HepG2 (cell line): ENCODE measurements around the gene RNF123. TPM values are rescaled to one million over a fixed set of nuclear protein-coding genes. Genes with fewer than 3 reads are reported as not detected.

Source experiments
- ARNT ChIP-seq: fragments of 450-650 bp; IDR thresholded peaks from 2 replicates; pipeline ENCODE4 v1.6.1; 2017
- BCL6 ChIP-seq: IDR thresholded peaks from 2 replicates; pipeline ENCODE4 v1.6.1; 2016; ENCODE audit warnings: missing genetic modification reagents, missing compliant biosample characterization
- EZH2 ChIP-seq: conservative IDR thresholded peaks from 2 replicates; pipeline ENCODE4 v1.6.1; 2012; ENCODE audit warnings: mild to moderate bottlenecking, low read depth, low read length, moderate library complexity
- FOSL2 ChIP-seq: sonication (generic); formaldehyde crosslinking; IDR thresholded peaks from 2 replicates; pipeline ENCODE4 v1.4.0; 2020; ENCODE audit warnings: missing genetic modification reagents
- KDM3A ChIP-seq: IDR thresholded peaks from 2 replicates; pipeline ENCODE4 v1.6.1; 2018; ENCODE audit warnings: low read depth, missing compliant biosample characterization
- TEAD2 ChIP-seq: sonication (generic); formaldehyde crosslinking; IDR thresholded peaks from 2 replicates; pipeline ENCODE4 v1.9.0; 2021; ENCODE audit warnings: missing genetic modification reagents
- U2AF1 ChIP-seq: fragments of 200-400 bp; formaldehyde crosslinking; optimal IDR thresholded peaks from 2 replicates; pipeline ENCODE3; 2017; ENCODE audit warnings: mild to moderate bottlenecking, low read depth, low read length
- ZNF264 ChIP-seq: sonication (generic); formaldehyde crosslinking; IDR thresholded peaks from 2 replicates; pipeline ENCODE4 v1.4.0; 2020; ENCODE audit warnings: missing genetic modification reagents
- ZNF274 ChIP-seq: sonication (generic); formaldehyde crosslinking; IDR thresholded peaks from 2 replicates; pipeline ENCODE4 v1.5.1; 2020; ENCODE audit warnings: mild to moderate bottlenecking, missing genetic modification reagents
- ZNF879 ChIP-seq: sonication (generic); formaldehyde crosslinking; IDR thresholded peaks from 2 replicates; pipeline ENCODE4 v1.8.1; 2023; ENCODE audit warnings: missing genetic modification reagents
- ZSCAN20 ChIP-seq: sonication (generic); formaldehyde crosslinking; IDR thresholded peaks from 2 replicates; pipeline ENCODE4 v1.4.0; 2020; ENCODE audit warnings: missing genetic modification reagents, mild to moderate bottlenecking, borderline replicate concordance
- polyA plus RNA-seq, 8 experiments: library from polyadenylated mRNA; depleted of rRNA in 3 of 8; stranded (reverse) in 7 of 8; unstranded in 1 of 8; fragments of >200 nt; fragmentation: Illumina TruSeq in 4 of 8; extraction: Trizol in 4 of 8; gene quantifications; 2 replicates each; pipeline versions ENCODE4 v1.2.1 to v1.2.3, GENCODE V29; 2011 to 2016; ENCODE audit warnings: low read depth in 4 of 8, missing spikeins in 1 of 8, mixed read lengths in 1 of 8; ENCODE audit not compliant: insufficient read depth in 1 of 8
- total RNA-seq, 5 experiments: library from RNA; depleted of rRNA; stranded (reverse); fragments of >200 nt; fragmentation: Illumina TruSeq; extraction: Trizol; gene quantifications; 2 replicates each; pipeline ENCODE4 v1.2.3, GENCODE V29; 2016; ENCODE audit warnings: low read depth in 1 of 5
- TF ChIP-seq, protein P1 (sequence below): sonication (generic); formaldehyde crosslinking; IDR thresholded peaks from 2 replicates; pipeline ENCODE4 v1.5.1; 2020; ENCODE audit warnings: mild to moderate bottlenecking, missing genetic modification reagents, moderate library complexity
- TF ChIP-seq, protein P2 (sequence below): sonication (generic); formaldehyde crosslinking; IDR thresholded peaks from 2 replicates; pipeline ENCODE4 v1.8.0; 2022; ENCODE audit warnings: mild to moderate bottlenecking, missing genetic modification reagents
- TF ChIP-seq, protein P3 (sequence below): sonication (generic); formaldehyde crosslinking; IDR thresholded peaks from 2 replicates; pipeline ENCODE4 v1.4.0; 2020; ENCODE audit warnings: mild to moderate bottlenecking, missing genetic modification reagents
- TF ChIP-seq, protein P4 (sequence below): sonication (generic); formaldehyde crosslinking; IDR thresholded peaks from 2 replicates; pipeline ENCODE4 v1.4.0; 2020; ENCODE audit warnings: missing genetic modification reagents, borderline replicate concordance
- TF ChIP-seq, protein P5 (sequence below): sonication (generic); formaldehyde crosslinking; IDR thresholded peaks from 2 replicates; pipeline ENCODE4 v1.4.0; 2020; ENCODE audit warnings: mild to moderate bottlenecking, low read depth, missing genetic modification reagents

Gene RNF123
- total and polyA plus RNA-seq, 2 of the 13 experiments (the other 11 are each of a cell fraction or from before 2014, with no cell fraction given): 29.9 to 82.2 TPM

DNA sequence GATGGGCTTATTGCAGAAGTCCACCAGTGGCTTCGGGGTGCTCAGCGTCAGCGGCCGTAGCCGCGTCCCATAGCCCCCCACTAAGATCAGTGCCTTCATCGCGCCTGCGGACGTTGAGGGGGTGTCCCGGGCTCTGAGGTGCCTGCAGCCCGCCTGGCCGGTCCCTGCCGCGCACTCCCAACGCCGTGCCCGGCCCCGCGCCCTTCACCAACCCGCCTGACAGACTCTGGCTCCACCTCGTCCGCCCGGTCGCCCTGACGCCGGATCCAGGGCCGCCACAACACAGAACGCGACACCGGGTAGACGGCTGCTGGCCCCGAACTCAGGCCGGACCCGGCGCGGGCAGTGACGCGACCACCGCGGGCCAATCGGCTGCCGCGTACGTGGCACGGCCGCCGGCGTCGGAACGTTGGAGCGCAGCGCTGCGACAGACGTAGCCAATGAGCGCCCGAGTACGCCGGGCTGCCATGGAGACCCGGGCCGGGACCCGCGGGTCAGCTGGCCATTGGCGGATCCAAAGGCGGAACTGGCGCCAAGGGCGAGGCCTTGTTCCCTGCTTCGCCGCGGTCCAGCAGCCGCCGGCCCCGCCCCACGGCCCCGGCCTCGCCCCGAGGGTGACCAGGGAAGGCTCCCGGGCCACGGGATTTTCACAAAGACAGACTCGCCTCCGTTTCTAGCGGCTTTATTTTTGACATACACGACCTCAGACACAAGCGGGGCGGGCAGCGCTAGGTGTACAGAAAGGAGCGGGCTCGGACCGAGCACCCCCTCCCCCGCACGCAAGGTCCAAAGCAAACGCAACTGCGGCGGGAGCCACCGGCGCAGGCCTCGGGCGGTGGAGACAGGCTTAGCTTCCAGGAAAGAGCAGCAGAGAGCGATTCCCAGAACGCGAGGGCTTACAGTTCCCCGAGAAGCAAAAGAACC, 34.5 kb downstream of the RNF123 start, which contains the start of gene GMPPB (continued):
- TF ChIP-seq, protein P1, sequence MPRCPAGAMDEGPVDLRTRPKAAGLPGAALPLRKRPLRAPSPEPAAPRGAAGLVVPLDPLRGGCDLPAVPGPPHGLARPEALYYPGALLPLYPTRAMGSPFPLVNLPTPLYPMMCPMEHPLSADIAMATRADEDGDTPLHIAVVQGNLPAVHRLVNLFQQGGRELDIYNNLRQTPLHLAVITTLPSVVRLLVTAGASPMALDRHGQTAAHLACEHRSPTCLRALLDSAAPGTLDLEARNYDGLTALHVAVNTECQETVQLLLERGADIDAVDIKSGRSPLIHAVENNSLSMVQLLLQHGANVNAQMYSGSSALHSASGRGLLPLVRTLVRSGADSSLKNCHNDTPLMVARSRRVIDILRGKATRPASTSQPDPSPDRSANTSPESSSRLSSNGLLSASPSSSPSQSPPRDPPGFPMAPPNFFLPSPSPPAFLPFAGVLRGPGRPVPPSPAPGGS (CRISPR knock-in tag): peak; percentile 3; the same call in 1 of the 2 replicates
- TF ChIP-seq KDM3A (CRISPR knock-in tag) (no peak), FOSL2 (CRISPR knock-in tag) (no peak; the same call in 1 of the 2 replicates), ZNF274 (peak; percentile 84; the same call in 1 of the 2 replicates), ZSCAN20 (CRISPR knock-in tag) (no peak), TEAD2 (CRISPR knock-in tag) (no peak), ZNF264 (CRISPR knock-in tag) (no peak), U2AF1 (peak; percentile 37), ARNT (no peak), BCL6 (CRISPR knock-in tag) (no peak), EZH2 (no peak), ZNF879 (CRISPR knock-in tag) (no peak)
- TF ChIP-seq, protein P2, sequence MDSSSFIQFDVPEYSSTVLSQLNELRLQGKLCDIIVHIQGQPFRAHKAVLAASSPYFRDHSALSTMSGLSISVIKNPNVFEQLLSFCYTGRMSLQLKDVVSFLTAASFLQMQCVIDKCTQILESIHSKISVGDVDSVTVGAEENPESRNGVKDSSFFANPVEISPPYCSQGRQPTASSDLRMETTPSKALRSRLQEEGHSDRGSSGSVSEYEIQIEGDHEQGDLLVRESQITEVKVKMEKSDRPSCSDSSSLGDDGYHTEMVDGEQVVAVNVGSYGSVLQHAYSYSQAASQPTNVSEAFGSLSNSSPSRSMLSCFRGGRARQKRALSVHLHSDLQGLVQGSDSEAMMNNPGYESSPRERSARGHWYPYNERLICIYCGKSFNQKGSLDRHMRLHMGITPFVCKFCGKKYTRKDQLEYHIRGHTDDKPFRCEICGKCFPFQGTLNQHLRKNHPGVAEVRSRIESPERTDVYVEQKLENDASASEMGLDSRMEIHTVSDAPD: no peak
- TF ChIP-seq, protein P3, sequence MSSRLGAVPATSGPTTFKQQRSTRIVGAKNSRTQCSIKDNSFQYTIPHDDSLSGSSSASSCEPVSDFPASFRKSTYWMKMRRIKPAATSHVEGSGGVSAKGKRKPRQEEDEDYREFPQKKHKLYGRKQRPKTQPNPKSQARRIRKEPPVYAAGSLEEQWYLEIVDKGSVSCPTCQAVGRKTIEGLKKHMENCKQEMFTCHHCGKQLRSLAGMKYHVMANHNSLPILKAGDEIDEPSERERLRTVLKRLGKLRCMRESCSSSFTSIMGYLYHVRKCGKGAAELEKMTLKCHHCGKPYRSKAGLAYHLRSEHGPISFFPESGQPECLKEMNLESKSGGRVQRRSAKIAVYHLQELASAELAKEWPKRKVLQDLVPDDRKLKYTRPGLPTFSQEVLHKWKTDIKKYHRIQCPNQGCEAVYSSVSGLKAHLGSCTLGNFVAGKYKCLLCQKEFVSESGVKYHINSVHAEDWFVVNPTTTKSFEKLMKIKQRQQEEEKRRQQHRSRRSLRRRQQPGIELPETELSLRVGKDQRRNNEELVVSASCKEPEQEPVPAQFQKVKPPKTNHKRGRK (CRISPR knock-in tag): no peak
- TF ChIP-seq, protein P4, sequence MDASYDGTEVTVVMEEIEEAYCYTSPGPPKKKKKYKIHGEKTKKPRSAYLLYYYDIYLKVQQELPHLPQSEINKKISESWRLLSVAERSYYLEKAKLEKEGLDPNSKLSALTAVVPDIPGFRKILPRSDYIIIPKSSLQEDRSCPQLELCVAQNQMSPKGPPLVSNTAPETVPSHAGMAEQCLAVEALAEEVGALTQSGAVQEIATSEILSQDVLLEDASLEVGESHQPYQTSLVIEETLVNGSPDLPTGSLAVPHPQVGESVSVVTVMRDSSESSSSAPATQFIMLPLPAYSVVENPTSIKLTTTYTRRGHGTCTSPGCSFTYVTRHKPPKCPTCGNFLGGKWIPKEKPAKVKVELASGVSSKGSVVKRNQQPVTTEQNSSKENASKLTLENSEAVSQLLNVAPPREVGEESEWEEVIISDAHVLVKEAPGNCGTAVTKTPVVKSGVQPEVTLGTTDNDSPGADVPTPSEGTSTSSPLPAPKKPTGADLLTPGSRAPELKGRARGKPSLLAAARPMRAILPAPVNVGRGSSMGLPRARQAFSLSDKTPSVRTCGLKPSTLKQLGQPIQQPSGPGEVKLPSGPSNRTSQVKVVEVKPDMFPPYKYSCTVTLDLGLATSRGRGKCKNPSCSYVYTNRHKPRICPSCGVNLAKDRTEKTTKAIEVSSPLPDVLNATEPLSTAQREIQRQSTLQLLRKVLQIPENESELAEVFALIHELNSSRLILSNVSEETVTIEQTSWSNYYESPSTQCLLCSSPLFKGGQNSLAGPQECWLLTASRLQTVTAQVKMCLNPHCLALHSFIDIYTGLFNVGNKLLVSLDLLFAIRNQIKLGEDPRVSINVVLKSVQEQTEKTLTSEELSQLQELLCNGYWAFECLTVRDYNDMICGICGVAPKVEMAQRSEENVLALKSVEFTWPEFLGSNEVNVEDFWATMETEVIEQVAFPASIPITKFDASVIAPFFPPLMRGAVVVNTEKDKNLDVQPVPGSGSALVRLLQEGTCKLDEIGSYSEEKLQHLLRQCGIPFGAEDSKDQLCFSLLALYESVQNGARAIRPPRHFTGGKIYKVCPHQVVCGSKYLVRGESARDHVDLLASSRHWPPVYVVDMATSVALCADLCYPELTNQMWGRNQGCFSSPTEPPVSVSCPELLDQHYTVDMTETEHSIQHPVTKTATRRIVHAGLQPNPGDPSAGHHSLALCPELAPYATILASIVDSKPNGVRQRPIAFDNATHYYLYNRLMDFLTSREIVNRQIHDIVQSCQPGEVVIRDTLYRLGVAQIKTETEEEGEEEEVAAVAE (CRISPR knock-in tag): no peak
- TF ChIP-seq, protein P5, sequence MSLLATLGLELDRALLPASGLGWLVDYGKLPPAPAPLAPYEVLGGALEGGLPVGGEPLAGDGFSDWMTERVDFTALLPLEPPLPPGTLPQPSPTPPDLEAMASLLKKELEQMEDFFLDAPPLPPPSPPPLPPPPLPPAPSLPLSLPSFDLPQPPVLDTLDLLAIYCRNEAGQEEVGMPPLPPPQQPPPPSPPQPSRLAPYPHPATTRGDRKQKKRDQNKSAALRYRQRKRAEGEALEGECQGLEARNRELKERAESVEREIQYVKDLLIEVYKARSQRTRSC (CRISPR knock-in tag): no peak
